Hepatic stellate cell (primary cell): ENCODE data around the gene BCOR.

Experiments
- DNase-seq: peaks from one replicate; pipeline ENCODE4 v3.0.0; 2011; ENCODE audit warnings: low spot score

Gene BCOR

GRCh38 chrX:40112996-40113395, 15.2 kb upstream of the BCOR start:
- no peak for DNase-seq

- DNase-seq = no peak
Measured at GRCh38 chrX:40111868-40112267, 14.1 kb upstream of the BCOR start.

GRCh38 chrX:40109288-40110008, 11.7 kb upstream of the BCOR start:
- no peak for DNase-seq

GRCh38 chrX:40108959-40109287, 11.2 kb upstream of the BCOR start:
- DNase-seq = peak; percentile 88

- DNase-seq = no peak
Measured at GRCh38 chrX:40108162-40108958, 10.6 kb upstream of the BCOR start.

GRCh38 chrX:40107291-40108161, 9.8 kb upstream of the BCOR start:
- no peak for DNase-seq

GRCh38 chrX:40106676-40107290, 9.0 kb upstream of the BCOR start:
- no peak for DNase-seq

- no peak for DNase-seq
Measured at GRCh38 chrX:40105835-40106675, 8.3 kb upstream of the BCOR start.

- DNase-seq = no peak
Measured at GRCh38 chrX:40104985-40105834, 7.5 kb upstream of the BCOR start.

- DNase-seq = peak; percentile 65
Measured at GRCh38 chrX:40104630-40104984, 6.8 kb upstream of the BCOR start.

- no peak for DNase-seq
Measured at GRCh38 chrX:40103565-40104323, 6.0 kb upstream of the BCOR start.

- DNase-seq = no peak
Measured at GRCh38 chrX:40102393-40103381, 4.9 kb upstream of the BCOR start.

- no peak for DNase-seq
Measured at GRCh38 chrX:40101430-40101802, 3.7 kb upstream of the BCOR start.

GRCh38 chrX:40100537-40101429, 3.0 kb upstream of the BCOR start:
- DNase-seq = no peak

GRCh38 chrX:40100141-40100536, 2.4 kb upstream of the BCOR start:
- no peak for DNase-seq

- DNase-seq = no peak
Measured at GRCh38 chrX:40099055-40099958, 1.5 kb upstream of the BCOR start.
